ENCODE measurements around the gene COX6B1. TPM values are rescaled to one million over a fixed set of nuclear protein-coding genes. Genes with fewer than 3 reads are reported as not detected.

COX6B1 gene
- total RNA-seq, 1 experiment from 2014 or later = 496 TPM

- H3K36me3 ChIP-seq (ENCODE audit: control insufficient read depth in 1 of 2, insufficient read depth in 2 of 2, low read length in 2 of 2) = peaks cover 9 to 13% of the 10 kb centered on the region in 2 experiments; a peak in 2 of 4 replicates
- peaks cover 3 to 29% of the 10 kb centered on the region in 2 experiments; a peak in 2 of 4 replicates for H3K4me1 ChIP-seq (ENCODE audit: control insufficient read depth in 1 of 2, insufficient read depth in 2 of 2, low read length in 2 of 2)
- no peaks in the 10 kb centered on the region for H3K27me3 ChIP-seq (ENCODE audit: insufficient read depth, low read length)
- no peak overlapping the region for H3K27ac ChIP-seq (ENCODE audit: low read depth, low read length)
- RAD21 ChIA-PET (ENCODE audit: low non-redundant PET in 1 of 2, low total read pairs in 2 of 2, uncharacterized antibody in 2 of 2, unreplicated experiment in 2 of 2) = no interaction called here
- intact Hi-C loops (cut with micrococcal nuclease) = no loop called here
- POLR2A ChIA-PET = interaction anchor here (0.6 kb wide), 1 partner anchor 265 kb away, joined by 5 read pairs; no protein-coding TSS in a partner anchor
- H3K79me2 ChIP-seq (ENCODE audit: insufficient read depth, low read length) = no peaks in the 10 kb centered on the region
- no peaks in the 10 kb centered on the region for H3K9me2 ChIP-seq (ENCODE audit: insufficient read depth)
- no peak for TF ChIP-seq MAX (IDR thresholded peaks at IDR 0.05)
- TF ChIP-seq ZBTB33 (IDR thresholded peaks at IDR 0.05; ENCODE audit: extremely low read depth, insufficient replicate concordance, low read length) = no peak
- TF ChIP-seq SIN3A (IDR thresholded peaks at IDR 0.05; ENCODE audit: low read depth) = no peak
- no peak for TF ChIP-seq TCF7L2 (IDR thresholded peaks at IDR 0.05; ENCODE audit: borderline replicate concordance, extremely low read depth, insufficient read depth, insufficient read length)
- no peak for TF ChIP-seq CTCF (IDR thresholded peaks at IDR 0.05 in 2 of 3, conservative IDR thresholded peaks at IDR 0.05 in 1 of 3; ENCODE audit: borderline replicate concordance in 1 of 3, insufficient read depth in 1 of 3, low read depth in 2 of 3, low read length in 2 of 3)
- no peak for TF ChIP-seq FOSL1 (IDR thresholded peaks at IDR 0.05; ENCODE audit: low read depth)
- no peak for TF ChIP-seq POLR2AphosphoS5 (IDR thresholded peaks at IDR 0.05; ENCODE audit: low read depth, low read length)
- no peak for TF ChIP-seq CBX3 (IDR thresholded peaks at IDR 0.05; ENCODE audit: low read depth)
- no peak for TF ChIP-seq REST (IDR thresholded peaks at IDR 0.05; ENCODE audit: low read depth)
- no peak for TF ChIP-seq ELF1 (IDR thresholded peaks at IDR 0.05; ENCODE audit: borderline replicate concordance, low read depth)
- H3K9ac ChIP-seq (ENCODE audit: low read length) = no peak overlapping the region
- no peak overlapping the region for H2AFZ ChIP-seq (ENCODE audit: low read depth, low read length, poor library complexity, severe bottlenecking)
- no peak overlapping the region for H3K4me3 ChIP-seq (replicated peaks in 1 of 2; ENCODE audit: low read depth in 1 of 2, low read length in 2 of 2)
- ATAC-seq = no peak
- BruUV-seq (replicated peaks) = no TSS peak
- no peak overlapping the region for H3K4me2 ChIP-seq (ENCODE audit: low read length)
- no peak for DNase-seq (ENCODE audit: low read depth, low spot score)
- CTCF ChIA-PET = no interaction called here
- H4K20me1 ChIP-seq (ENCODE audit: insufficient read depth) = no peaks in the 10 kb centered on the region
- no peaks in the 10 kb centered on the region for H3K9me3 ChIP-seq (ENCODE audit: control insufficient read depth in 1 of 2, insufficient read depth in 1 of 2, low read depth in 1 of 2, low read length in 2 of 2)
Observed at GRCh38 chr19:35639863-35640262, 8.3 kb upstream of the COX6B1 start.

All from HCT116 (cell line).